ENCODE data around the gene EPB41.

GRCh38 chr1:28925350-28925891 is 11.1 kb downstream of the EPB41 start:
- TF ChIP-seq CTCF (IDR thresholded peaks at IDR 0.05) = no peak
- TF ChIP-seq POLR2A (IDR thresholded peaks at IDR 0.05) = no peak
